Measurements from ENCODE around the gene ICA1.

GRCh38 chr7:8260871-8261694, 884 bp downstream of the ICA1 start:
- TF ChIP-seq CTCF (conservative IDR thresholded peaks at IDR 0.05; ENCODE audit: low read length) (no peak), EZH2phosphoT487 (IDR thresholded peaks at IDR 0.05; ENCODE audit: borderline replicate concordance) (no peak)
